Measurements from ENCODE around the gene ATP1A1. TPM values are rescaled to one million over a fixed set of nuclear protein-coding genes. Genes with fewer than 3 reads are reported as not detected.

ATP1A1 gene
- polyA plus RNA-seq, 2 of the 4 experiments (the other 2 are of a cell fraction) = 119 to 171 TPM

DNA sequence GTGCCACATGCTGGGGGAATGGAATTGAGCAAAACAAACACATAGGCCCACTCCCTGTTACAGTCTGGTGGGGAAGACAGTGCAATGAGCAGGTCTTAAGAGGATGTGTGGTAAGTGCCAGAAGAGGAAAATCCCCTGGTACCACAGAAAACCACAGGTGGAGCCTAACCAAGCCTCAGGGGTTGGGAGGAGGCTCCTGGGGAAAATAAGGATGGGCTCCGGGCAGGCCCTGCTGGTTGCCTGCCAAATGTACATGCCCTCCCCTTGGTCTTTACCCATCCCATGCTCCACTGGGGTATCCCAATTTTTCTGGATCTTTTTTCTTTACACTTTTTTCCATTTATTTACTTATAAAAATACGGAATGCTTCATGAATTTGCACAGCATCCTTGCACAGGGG lies 40.4 kb downstream of the ATP1A1 start:
- no peak overlapping the region for H3K4me2 ChIP-seq
- H3K4me3 ChIP-seq = no peak overlapping the region
- ATAC-seq (no peak), FAIRE-seq (no peak), DNase-seq (ENCODE audit: low read depth in 1 of 2, low spot score in 1 of 2) (no peak)
- H3K4me1 ChIP-seq = no peaks in the 10 kb centered on the region
- ChIA-PET CTCF (no interaction called here), POLR2A (no interaction called here)
- no peak overlapping the region for H3K27ac ChIP-seq
- WGBS (ENCODE audit: missing lambda C conversion rate) = 76% methylated on average over 2 of the region's 2 CpGs
- TF ChIP-seq NR3C1 (IDR thresholded peaks at IDR 0.05) (no peak), ZFP36 (IDR thresholded peaks at IDR 0.05; ENCODE audit: borderline replicate concordance, partially characterized antibody) (no peak), CHD2 (IDR thresholded peaks at IDR 0.05; ENCODE audit: low read length, partially characterized antibody) (no peak), RARB (CRISPR knock-in tag; IDR thresholded peaks at IDR 0.05) (no peak), NFE2L2 (conservative IDR thresholded peaks at IDR 0.05; ENCODE audit: low read length) (no peak), USF2 (IDR thresholded peaks at IDR 0.05) (no peak), HDAC2 (IDR thresholded peaks at IDR 0.05) (no peak), RNF2 (IDR thresholded peaks at IDR 0.05; ENCODE audit: borderline replicate concordance, low read depth) (no peak)
- TF ChIP-seq, protein P1, sequence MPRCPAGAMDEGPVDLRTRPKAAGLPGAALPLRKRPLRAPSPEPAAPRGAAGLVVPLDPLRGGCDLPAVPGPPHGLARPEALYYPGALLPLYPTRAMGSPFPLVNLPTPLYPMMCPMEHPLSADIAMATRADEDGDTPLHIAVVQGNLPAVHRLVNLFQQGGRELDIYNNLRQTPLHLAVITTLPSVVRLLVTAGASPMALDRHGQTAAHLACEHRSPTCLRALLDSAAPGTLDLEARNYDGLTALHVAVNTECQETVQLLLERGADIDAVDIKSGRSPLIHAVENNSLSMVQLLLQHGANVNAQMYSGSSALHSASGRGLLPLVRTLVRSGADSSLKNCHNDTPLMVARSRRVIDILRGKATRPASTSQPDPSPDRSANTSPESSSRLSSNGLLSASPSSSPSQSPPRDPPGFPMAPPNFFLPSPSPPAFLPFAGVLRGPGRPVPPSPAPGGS (IDR thresholded peaks at IDR 0.05) = no peak
- H3K9me3 ChIP-seq = no peaks in the 10 kb centered on the region

- no peaks in the 10 kb centered on the region for H3K4me1 ChIP-seq
- TF ChIP-seq RARB (CRISPR knock-in tag; IDR thresholded peaks at IDR 0.05) = no peak
- CTCF ChIA-PET = no interaction called here
- ATAC-seq (no peak), FAIRE-seq (no peak), DNase-seq (ENCODE audit: low read depth in 1 of 2, low spot score in 1 of 2) (no peak)
- H3K4me2 ChIP-seq = no peak overlapping the region
- POLR2A ChIA-PET = no interaction called here
- WGBS (ENCODE audit: missing lambda C conversion rate) = 91% methylated on average over 3 of the region's 3 CpGs
- H3K9me3 ChIP-seq = no peaks in the 10 kb centered on the region
- H3K27ac ChIP-seq = no peak overlapping the region
- no peak overlapping the region for H3K4me3 ChIP-seq
Observed at GRCh38 chr1:116414364-116414763, 41.3 kb downstream of the ATP1A1 start.

DNA sequence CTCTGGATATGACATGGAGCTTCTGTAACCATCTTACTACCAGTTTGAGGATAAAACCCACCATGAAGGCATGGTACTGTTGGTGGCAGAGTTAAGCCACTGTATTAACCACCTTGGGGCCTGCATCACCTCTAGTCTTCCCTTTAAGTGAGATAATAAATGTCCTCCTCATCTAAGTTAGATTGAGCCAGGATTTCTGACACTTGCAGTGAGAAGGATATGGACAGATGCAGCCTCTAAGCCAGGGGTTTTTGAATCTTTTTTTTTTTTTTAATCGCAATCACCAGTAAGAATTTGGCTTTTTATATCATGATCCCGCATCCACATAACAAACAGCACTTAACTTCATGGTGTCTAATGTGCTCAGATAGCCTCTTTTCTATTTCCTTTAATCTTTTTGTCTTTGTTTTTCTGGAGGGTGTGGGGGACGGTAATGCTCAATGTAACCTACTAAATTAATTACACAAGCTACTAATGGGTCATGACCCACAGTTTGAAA lies 42.2 kb downstream of the ATP1A1 start:
- Histone ChIP-seq H3K4me1 (no peaks in the 10 kb centered on the region), H3K9me3 (no peaks in the 10 kb centered on the region), H3K27ac (no peak overlapping the region), H3K4me3 (no peak overlapping the region), H3K4me2 (no peak overlapping the region)
- POLR2A ChIA-PET = no interaction called here
- DNase-seq (ENCODE audit: low read depth in 1 of 2, low spot score in 1 of 2) = no peak
- CTCF ChIA-PET = interaction anchor here (1.2 kb wide), 1 partner anchor 276 kb away, joined by 3 read pairs; no protein-coding TSS in a partner anchor
- TF ChIP-seq RNF2 (IDR thresholded peaks at IDR 0.05; ENCODE audit: borderline replicate concordance, low read depth) (no peak), RAD21 (conservative IDR thresholded peaks at IDR 0.05 in 1 of 2, IDR thresholded peaks at IDR 0.05 in 1 of 2) (no peak), CHD2 (IDR thresholded peaks at IDR 0.05; ENCODE audit: low read length, partially characterized antibody) (no peak), GATA3 (IDR thresholded peaks at IDR 0.05; ENCODE audit: borderline replicate concordance) (no peak), HEYL (CRISPR knock-in tag; IDR thresholded peaks at IDR 0.05) (no peak), PHF8 (IDR thresholded peaks at IDR 0.05; ENCODE audit: borderline replicate concordance, low read depth) (no peak), TP53 (CRISPR knock-in tag; IDR thresholded peaks at IDR 0.05) (no peak), ZSCAN20 (CRISPR knock-in tag; IDR thresholded peaks at IDR 0.05) (no peak), NFE2L2 (conservative IDR thresholded peaks at IDR 0.05; ENCODE audit: low read length) (no peak)
- TF ChIP-seq, protein P2, sequence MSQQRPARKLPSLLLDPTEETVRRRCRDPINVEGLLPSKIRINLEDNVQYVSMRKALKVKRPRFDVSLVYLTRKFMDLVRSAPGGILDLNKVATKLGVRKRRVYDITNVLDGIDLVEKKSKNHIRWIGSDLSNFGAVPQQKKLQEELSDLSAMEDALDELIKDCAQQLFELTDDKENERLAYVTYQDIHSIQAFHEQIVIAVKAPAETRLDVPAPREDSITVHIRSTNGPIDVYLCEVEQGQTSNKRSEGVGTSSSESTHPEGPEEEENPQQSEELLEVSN (IDR thresholded peaks at IDR 0.05; ENCODE audit: borderline replicate concordance, low read depth) = no peak
- ATAC-seq = no peak
- FAIRE-seq = no peak
- WGBS (ENCODE audit: missing lambda C conversion rate) = 100% methylated on average over 3 of the region's 3 CpGs

Data from A549 (cell line).